ENCODE results near the gene GBP1. TPM values are rescaled to one million over a fixed set of nuclear protein-coding genes. Genes with fewer than 3 reads are reported as not detected.

The GBP1 gene
- total and polyA plus RNA-seq, 10 of the 15 experiments (the other 5 are each of a cell fraction or from before 2014, with no cell fraction given), result 1.5 to 8.7 (median 5.0) TPM

- TF ChIP-seq ZBTB33 (IDR thresholded peaks at IDR 0.05), result no peak
- TF ChIP-seq USF2 (IDR thresholded peaks at IDR 0.05; ENCODE audit: borderline replicate concordance, low read depth, low read length), result no peak
- TF ChIP-seq CBFB (IDR thresholded peaks at IDR 0.05; ENCODE audit: low read depth), result no peak
- no peak for TF ChIP-seq EZH2 (IDR thresholded peaks at IDR 0.05; ENCODE audit: borderline replicate concordance, control insufficient read depth, low read depth, low read length)
Measured at GRCh38 chr1:89060091-89060490, 4.9 kb downstream of the GBP1 start (continued).

GRCh38 chr1:89051955-89052312 lies 13.1 kb downstream of the GBP1 start:
- POLR2A ChIA-PET, result no interaction called here
- BruUV-seq (replicated peaks), result no TSS peak
- peaks cover 0 to 18% of the 10 kb centered on the region in 2 experiments; a peak in 2 of 4 replicates for H3K36me3 ChIP-seq (ENCODE audit: control insufficient read depth in 2 of 2, insufficient read depth in 2 of 2, low read length in 1 of 2)
- TF ChIP-seq EGR1 (IDR thresholded peaks at IDR 0.05; ENCODE audit: borderline replicate concordance in 1 of 2, low read depth in 2 of 2, low read length in 2 of 2), result no peak
- TF ChIP-seq ZBTB40 (IDR thresholded peaks at IDR 0.05; ENCODE audit: borderline replicate concordance), result no peak
- TF ChIP-seq CREM (IDR thresholded peaks at IDR 0.05; ENCODE audit: low read depth), result no peak
- no peak for TF ChIP-seq USF1 (IDR thresholded peaks at IDR 0.05; ENCODE audit: borderline replicate concordance, extremely low read length, insufficient read depth, low read depth, low read length)
- no peak for TF ChIP-seq ZNF622 (IDR thresholded peaks at IDR 0.05)
- TF ChIP-seq NFIC (IDR thresholded peaks at IDR 0.05; ENCODE audit: low read depth, low read length), result no peak
- no peak for TF ChIP-seq BRCA1 (IDR thresholded peaks at IDR 0.05; ENCODE audit: low read depth, low read length)
- TF ChIP-seq ETV6 (conservative IDR thresholded peaks at IDR 0.05 in 1 of 2, IDR thresholded peaks at IDR 0.05 in 1 of 2; ENCODE audit: borderline replicate concordance in 1 of 2, low read depth in 1 of 2), result no peak
- TF ChIP-seq RELB (IDR thresholded peaks at IDR 0.05; ENCODE audit: low read depth), result no peak

More at GRCh38 chr1:89051955-89052312, 13.1 kb downstream of the GBP1 start:
- H3K79me2 ChIP-seq (ENCODE audit: control insufficient read depth, insufficient read depth, low read length), result no peaks in the 10 kb centered on the region
- no peak overlapping the region for H3K4me3 ChIP-seq
- no peak overlapping the region for H3K9ac ChIP-seq (ENCODE audit: control insufficient read depth, insufficient read depth, low read length)
- no peak overlapping the region for H3K4me2 ChIP-seq (ENCODE audit: control insufficient read depth, insufficient read depth)
- no peaks in the 10 kb centered on the region for H3K27me3 ChIP-seq (replicated peaks in 1 of 2; ENCODE audit: control insufficient read depth in 2 of 2, insufficient read depth in 2 of 2, low read length in 1 of 2)
- no peaks in the 10 kb centered on the region for H3K4me1 ChIP-seq (ENCODE audit: control insufficient read depth, insufficient read depth, low read length)
- no peak for FAIRE-seq
- no peaks in the 10 kb centered on the region for H3K9me3 ChIP-seq (replicated peaks; ENCODE audit: control insufficient read depth, insufficient read depth, low read length)
- no peak for ATAC-seq
- intact Hi-C loops (cut with micrococcal nuclease; ENCODE audit: unreplicated experiment) (no loop called here), in situ Hi-C loops (cut with MboI) (no loop called here)
- CTCF ChIA-PET, result no interaction called here
- no peak overlapping the region for H3K27ac ChIP-seq (ENCODE audit: control insufficient read depth, insufficient read depth)
- no peaks in the 10 kb centered on the region for H4K20me1 ChIP-seq (ENCODE audit: control insufficient read depth, insufficient read depth)
- H2AFZ ChIP-seq (ENCODE audit: control insufficient read depth, low read depth, low read length), result no peak overlapping the region
- SMC1A ChIA-PET (ENCODE audit: uncharacterized antibody, unreplicated experiment), result interaction anchor here (1.2 kb wide), 1 partner anchor 11 kb away, joined by 3 read pairs; no protein-coding TSS in a partner anchor
- RAD21 ChIA-PET (ENCODE audit: unreplicated experiment), result no interaction called here
- WGBS (ENCODE audit: insufficient coverage, insufficient replicate concordance, low lambda C conversion rate, missing lambda C conversion rate), result 76% methylated on average over 1 of the region's 1 CpG
- DNase-seq (ENCODE audit: low read depth, low spot score), result no peak
